Nephron (organoid): ENCODE data around the gene CABLES1.

Experiments used
- H3K27ac Mint-ChIP-seq, 3 experiments: 2 replicates each; pipeline ENCODE4 v1.8.0; 2020; ENCODE audit warnings: mixed read lengths in 3 of 3, mild to moderate bottlenecking in 2 of 3, moderate library complexity in 1 of 3
- H3K27me3 Mint-ChIP-seq: 2 replicates; pipeline ENCODE4 v1.8.0; 2021; ENCODE audit warnings: low read depth, mild to moderate bottlenecking, moderate library complexity, mixed read lengths
- H3K36me3 Mint-ChIP-seq: 2 replicates; pipeline ENCODE4 v1.8.0; 2020; ENCODE audit warnings: low read depth, mixed read lengths
- H3K4me1 Mint-ChIP-seq: 2 replicates; pipeline ENCODE4 v1.8.0; 2020; ENCODE audit warnings: mixed read lengths
- H3K4me3 Mint-ChIP-seq, 3 experiments: 2 replicates each; pipeline ENCODE4 v1.8.0; 2020; ENCODE audit warnings: mild to moderate bottlenecking in 3 of 3, mixed read lengths in 3 of 3, moderate library complexity in 2 of 3
- H3K9me3 Mint-ChIP-seq: 2 replicates; pipeline ENCODE4 v1.8.0; 2020; ENCODE audit warnings: mixed read lengths
- TF ChIP-seq, protein P1 (sequence below), 3 experiments: fragments of 200-600 bp; sonication (generic); IDR thresholded peaks; one replicate each; pipeline ENCODE4 v1.5.0; 2021; ENCODE audit warnings: antibody characterized with exemption in 3 of 3; ENCODE audit not compliant: unreplicated experiment in 3 of 3

Gene CABLES1

DNA sequence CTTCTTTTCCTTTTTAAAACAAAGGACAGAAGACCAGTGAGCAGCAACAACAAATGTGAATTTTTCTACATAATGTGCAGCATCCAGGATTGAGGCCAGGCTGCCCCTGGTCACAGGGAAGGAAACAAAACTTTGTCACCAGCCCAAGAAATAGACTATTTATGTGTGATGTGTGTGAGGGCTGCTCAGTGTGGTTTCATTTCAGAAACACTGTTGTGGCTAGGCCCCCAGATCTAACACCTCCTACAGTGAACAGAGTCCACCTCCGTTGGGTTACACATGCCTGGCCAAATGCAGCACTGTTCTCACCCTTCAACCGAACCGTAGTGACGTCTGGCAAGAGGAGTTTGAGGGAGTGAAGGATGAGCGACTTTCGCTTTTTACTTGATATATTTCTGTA lies 171.5 kb downstream of the CABLES1 start:
- peaks cover 4% of the 10 kb centered on the region for H3K36me3 Mint-ChIP-seq
- no peak overlapping the region for H3K4me3 Mint-ChIP-seq
- H3K9me3 Mint-ChIP-seq: no peaks in the 10 kb centered on the region
- peaks cover 34% of the 10 kb centered on the region for H3K4me1 Mint-ChIP-seq
- H3K27ac Mint-ChIP-seq: peak overlapping the region in 2 of 3 experiments; percentile 29 to 76
- TF ChIP-seq, protein P1, sequence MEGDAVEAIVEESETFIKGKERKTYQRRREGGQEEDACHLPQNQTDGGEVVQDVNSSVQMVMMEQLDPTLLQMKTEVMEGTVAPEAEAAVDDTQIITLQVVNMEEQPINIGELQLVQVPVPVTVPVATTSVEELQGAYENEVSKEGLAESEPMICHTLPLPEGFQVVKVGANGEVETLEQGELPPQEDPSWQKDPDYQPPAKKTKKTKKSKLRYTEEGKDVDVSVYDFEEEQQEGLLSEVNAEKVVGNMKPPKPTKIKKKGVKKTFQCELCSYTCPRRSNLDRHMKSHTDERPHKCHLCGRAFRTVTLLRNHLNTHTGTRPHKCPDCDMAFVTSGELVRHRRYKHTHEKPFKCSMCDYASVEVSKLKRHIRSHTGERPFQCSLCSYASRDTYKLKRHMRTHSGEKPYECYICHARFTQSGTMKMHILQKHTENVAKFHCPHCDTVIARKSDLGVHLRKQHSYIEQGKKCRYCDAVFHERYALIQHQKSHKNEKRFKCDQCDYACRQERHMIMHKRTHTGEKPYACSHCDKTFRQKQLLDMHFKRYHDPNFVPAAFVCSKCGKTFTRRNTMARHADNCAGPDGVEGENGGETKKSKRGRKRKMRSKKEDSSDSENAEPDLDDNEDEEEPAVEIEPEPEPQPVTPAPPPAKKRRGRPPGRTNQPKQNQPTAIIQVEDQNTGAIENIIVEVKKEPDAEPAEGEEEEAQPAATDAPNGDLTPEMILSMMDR (IDR thresholded peaks at IDR 0.05; ENCODE audit: unreplicated experiment in 3 of 3): no peak
- no peaks in the 10 kb centered on the region for H3K27me3 Mint-ChIP-seq

DNA sequence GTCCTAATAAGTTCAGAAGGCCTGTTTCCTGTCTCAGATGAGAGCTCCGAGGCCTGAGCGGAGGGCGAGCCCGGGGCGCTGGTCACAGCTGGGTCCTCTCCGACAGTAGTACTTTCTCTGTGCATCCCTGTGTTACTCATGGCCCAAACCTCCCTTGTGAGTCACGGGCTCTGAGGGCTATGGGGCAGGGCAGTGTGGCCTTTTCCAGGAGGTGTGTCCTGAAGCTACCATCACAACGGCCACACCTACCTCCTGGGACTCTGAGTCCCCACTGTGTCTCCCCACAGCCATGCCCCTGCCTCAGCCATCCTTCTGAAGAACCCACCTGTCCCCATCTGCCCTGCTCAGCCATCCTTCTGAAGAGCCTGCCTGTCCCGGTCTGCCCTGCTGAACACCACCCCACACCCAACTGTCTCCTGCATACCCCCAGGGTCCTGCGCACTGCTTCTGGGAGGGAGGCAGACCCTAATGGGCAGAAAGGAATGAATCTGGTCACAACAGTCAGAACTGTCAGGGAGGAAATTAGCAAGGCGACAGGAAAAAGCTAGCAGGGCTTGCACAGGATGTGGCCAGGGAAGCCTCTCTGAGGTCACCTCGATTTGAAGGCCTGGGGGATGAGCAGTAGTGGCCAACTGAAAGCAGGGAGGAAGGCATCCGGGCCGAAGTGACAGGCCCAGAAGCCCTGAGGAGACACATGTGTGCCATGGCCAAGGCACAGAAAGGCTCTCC lies 172.4 kb downstream of the CABLES1 start:
- H3K36me3 Mint-ChIP-seq: peaks cover 5% of the 10 kb centered on the region
- no peak overlapping the region for H3K4me3 Mint-ChIP-seq
- TF ChIP-seq, protein P1 (IDR thresholded peaks at IDR 0.05; ENCODE audit: unreplicated experiment in 3 of 3): no peak
- no peaks in the 10 kb centered on the region for H3K9me3 Mint-ChIP-seq
- no peaks in the 10 kb centered on the region for H3K27me3 Mint-ChIP-seq
- peaks cover 38% of the 10 kb centered on the region for H3K4me1 Mint-ChIP-seq
- peak overlapping the region in 2 of 3 experiments; percentile 29 to 76 for H3K27ac Mint-ChIP-seq
